Measurements from ENCODE around the gene ACR.
A peak's percentile ranks its signal among the peaks of the same experiment; 100 is the strongest.

Gene ACR

GRCh38 chr22:50737728-50738648 lies at the start of gene ACR:
Gene ACR (plus strand): TSS chr22:50738204. CDS start chr22:50738236, 32 bp downstream.
- no peak for DNase-seq (ENCODE audit: low spot score)

- DNase-seq (ENCODE audit: low spot score), result no peak
Measured at GRCh38 chr22:50688448-50688847, 49.6 kb upstream of the ACR start.

GRCh38 chr22:50691521-50691920 lies 46.5 kb upstream of the ACR start:
- peak; percentile 36 for DNase-seq (ENCODE audit: low spot score)

- DNase-seq (ENCODE audit: low spot score), result no peak
Measured at GRCh38 chr22:50693462-50693861, 44.5 kb upstream of the ACR start.

GRCh38 chr22:50694099-50694605 lies 43.9 kb upstream of the ACR start:
- no peak for DNase-seq (ENCODE audit: low spot score)

GRCh38 chr22:50694766-50695420 lies 43.1 kb upstream of the ACR start:
- DNase-seq (ENCODE audit: low spot score), result no peak

GRCh38 chr22:50695421-50696250 lies 42.4 kb upstream of the ACR start:
- no peak for DNase-seq (ENCODE audit: low spot score)

GRCh38 chr22:50696251-50696798 lies 41.7 kb upstream of the ACR start:
- no peak for DNase-seq (ENCODE audit: low spot score)

- DNase-seq (ENCODE audit: low spot score), result peak; percentile 30
Measured at GRCh38 chr22:50696799-50697561, 41.0 kb upstream of the ACR start.

- DNase-seq (ENCODE audit: low spot score), result no peak
Measured at GRCh38 chr22:50697667-50698506, 40.1 kb upstream of the ACR start.

GRCh38 chr22:50698546-50698945 lies 39.5 kb upstream of the ACR start:
- peak; percentile 31 for DNase-seq (ENCODE audit: low spot score)

GRCh38 chr22:50699001-50699755 lies 38.8 kb upstream of the ACR start:
- no peak for DNase-seq (ENCODE audit: low spot score)

- DNase-seq (ENCODE audit: low spot score), result no peak
Measured at GRCh38 chr22:50699756-50700386, 38.1 kb upstream of the ACR start.

GRCh38 chr22:50700387-50701075 lies 37.5 kb upstream of the ACR start:
- DNase-seq (ENCODE audit: low spot score), result no peak

GRCh38 chr22:50701076-50701419 lies 37.0 kb upstream of the ACR start:
- no peak for DNase-seq (ENCODE audit: low spot score)

GRCh38 chr22:50701428-50702154 lies 36.4 kb upstream of the ACR start:
- DNase-seq (ENCODE audit: low spot score), result no peak

- DNase-seq (ENCODE audit: low spot score), result no peak
Measured at GRCh38 chr22:50702261-50702671, 35.7 kb upstream of the ACR start.

Data from kidney tubule cell (primary cell).